BJ (cell line): ENCODE results near the gene ZNF362. TPM values are rescaled to one million over a fixed set of nuclear protein-coding genes. Genes with fewer than 3 reads are reported as not detected.

ENCODE experiments used
- CTCF ChIA-PET: fragments of 350-600 bp; formaldehyde crosslinking; extraction: SDS; loops from one replicate; lab custom pipeline; 2021; ENCODE audit warnings: antibody characterized with exemption, inconsistent platforms; lab: Yijun Ruan, JAX
- POLR2A ChIA-PET: fragments of 300-600 bp; sonication (Branson Sonifier 250); formaldehyde crosslinking; extraction: SDS; loops from one replicate; lab custom pipeline; 2021; ENCODE audit warnings: antibody characterized with exemption; lab: Charles Lee
- DNase-seq: peaks from one replicate; pipeline ENCODE4 v3.0.0-alpha.2; 2011; ENCODE audit warnings: low read depth
- H3K27me3 ChIP-seq: 2 replicates; pipeline ENCODE4 v1.6.0; 2011; ENCODE audit warnings: low read length; ENCODE audit not compliant: control insufficient read depth, insufficient read depth
- H3K36me3 ChIP-seq: 2 replicates; pipeline ENCODE4 v1.5.1; 2011; ENCODE audit warnings: low read length; ENCODE audit not compliant: control insufficient read depth, insufficient read depth
- H3K4me3 ChIP-seq: 2 replicates; pipeline ENCODE4 v1.5.1; 2011; ENCODE audit warnings: low read depth, mild to moderate bottlenecking, control low read depth, low read length
- CTCF ChIP-seq: IDR thresholded peaks from 2 replicates; pipeline ENCODE4 v1.5.1; 2011; ENCODE audit warnings: low read depth, mild to moderate bottlenecking, control low read depth, inconsistent platforms, low read length, moderate library complexity; ENCODE audit not compliant: insufficient read depth
- polyA plus RNA-seq: library from polyadenylated mRNA; depleted of rRNA; stranded (reverse); fragments of >200 nt; gene quantifications from 2 replicates; pipeline ENCODE4 v1.2.3, GENCODE V29; 2011

ZNF362 gene
- polyA plus RNA-seq, 1 experiment = 14.4 TPM

GRCh38 chr1:33299461-33300155 is 43.3 kb downstream of the ZNF362 start:
- ChIA-PET POLR2A (no interaction called here), CTCF (interaction anchor here (1.6 to 8.3 kb wide), 6 partner anchors 13 to 170 kb away, joined by 3 to 203 read pairs (median 54); no protein-coding TSS in a partner anchor)
- Histone ChIP-seq H3K36me3 (peaks cover 18% of the 10 kb centered on the region), H3K4me3 (no peak overlapping the region), H3K27me3 (no peaks in the 10 kb centered on the region)
- no peak for TF ChIP-seq CTCF
- no peak for DNase-seq

- CTCF ChIA-PET = interaction anchor here (0.8 to 8.3 kb wide), 5 partner anchors 20 to 170 kb away, joined by 3 to 203 read pairs (median 3); no protein-coding TSS in a partner anchor
- POLR2A ChIA-PET = no interaction called here
Observed at GRCh38 chr1:33300673-33301072, 44.4 kb downstream of the ZNF362 start.

DNA sequence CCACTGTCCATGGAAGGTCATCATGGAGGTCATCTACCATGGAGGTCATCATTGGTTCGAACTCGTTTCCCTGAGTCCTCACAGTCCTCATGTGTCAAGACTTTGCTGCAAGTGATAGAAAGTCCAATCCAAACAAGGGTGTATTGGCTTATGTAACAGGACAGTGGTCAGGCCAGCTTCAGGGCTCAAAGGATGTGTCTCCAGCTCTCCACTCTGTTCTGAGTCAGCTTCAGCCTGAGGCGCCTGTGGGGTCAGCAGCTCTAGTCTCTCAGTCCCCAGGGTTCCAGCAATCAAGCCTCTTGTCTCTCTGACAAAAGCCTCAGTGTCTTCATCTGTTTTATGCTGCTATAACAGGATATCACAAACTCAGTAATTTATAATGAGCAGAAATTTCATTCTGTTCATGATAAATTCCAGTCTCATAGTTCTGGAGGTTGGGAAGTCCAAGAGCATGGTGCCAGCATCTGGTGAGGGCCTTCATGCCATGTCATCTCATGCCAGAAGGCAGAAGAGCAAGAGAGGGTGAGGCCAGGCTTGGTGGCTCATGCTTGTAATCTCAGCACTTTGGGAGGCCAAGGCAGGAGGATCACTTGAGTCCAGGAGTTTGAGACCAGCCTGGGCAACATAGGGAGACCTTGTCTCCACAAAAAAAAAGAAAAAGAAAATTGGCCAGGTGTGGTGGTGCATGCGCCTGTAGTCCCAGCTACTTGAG is 45.1 kb downstream of the ZNF362 start:
- no peak for DNase-seq
- H3K27me3 ChIP-seq = no peaks in the 10 kb centered on the region
- no peak overlapping the region for H3K4me3 ChIP-seq
- POLR2A ChIA-PET = no interaction called here
- TF ChIP-seq CTCF = no peak
- CTCF ChIA-PET = interaction anchor here (0.8 to 1.7 kb wide), 5 partner anchors 19 to 169 kb away, joined by 3 read pairs; no protein-coding TSS in a partner anchor
- H3K36me3 ChIP-seq = peaks cover 9% of the 10 kb centered on the region

More at GRCh38 chr1:33300673-33301072, 44.4 kb downstream of the ZNF362 start:
- no peak for DNase-seq
- no peak for TF ChIP-seq CTCF
- H3K27me3 ChIP-seq = no peaks in the 10 kb centered on the region
- H3K4me3 ChIP-seq = no peak overlapping the region
- peaks cover 12% of the 10 kb centered on the region for H3K36me3 ChIP-seq

DNA sequence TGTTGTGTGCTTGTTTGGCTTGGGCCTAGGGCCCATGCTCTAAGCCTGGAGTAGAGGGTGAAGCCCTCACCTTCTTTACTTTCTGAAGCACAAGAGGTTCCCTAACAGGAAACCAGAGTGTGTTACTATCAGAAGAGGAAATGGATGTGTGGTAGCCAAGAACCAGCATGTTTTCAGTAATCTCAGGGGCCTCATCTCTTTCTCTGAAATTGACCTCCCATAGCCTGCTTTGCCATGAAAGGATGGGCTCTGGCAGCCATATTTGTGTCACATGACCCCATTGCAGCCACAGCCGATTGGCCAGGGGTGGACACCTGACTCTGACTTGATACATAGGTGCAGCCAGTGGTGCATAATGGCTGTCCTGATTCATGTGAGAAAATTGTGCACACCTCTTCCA is 46.0 kb downstream of the ZNF362 start:
- POLR2A ChIA-PET = no interaction called here
- no peak for DNase-seq
- no peak for TF ChIP-seq CTCF
- CTCF ChIA-PET = interaction anchor here (0.7 to 1.7 kb wide), 5 partner anchors 11 to 169 kb away, joined by 3 to 4 read pairs (median 3); no protein-coding TSS in a partner anchor
- no peak overlapping the region for H3K4me3 ChIP-seq
- H3K36me3 ChIP-seq = peaks cover 7% of the 10 kb centered on the region
- no peaks in the 10 kb centered on the region for H3K27me3 ChIP-seq

DNA sequence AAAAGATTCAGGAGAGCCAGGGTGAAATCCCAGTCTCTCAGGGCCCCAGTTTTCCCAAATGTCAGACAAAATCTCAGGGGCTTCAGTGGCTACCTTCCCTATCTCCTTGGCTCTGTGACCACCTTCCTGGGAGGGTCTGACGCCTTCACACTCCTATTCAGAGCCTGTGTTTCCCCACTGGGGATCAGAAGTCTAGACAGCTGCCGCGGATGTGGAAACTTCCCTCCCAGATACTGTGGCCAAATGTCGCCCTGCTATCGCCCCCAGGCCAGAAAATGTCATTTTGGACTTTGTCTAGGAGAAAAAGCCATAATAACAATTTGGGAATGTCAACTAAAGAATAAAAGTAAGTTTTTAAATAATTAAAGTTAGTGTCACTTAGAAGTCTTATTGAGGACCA is 48.7 kb downstream of the ZNF362 start:
- no peak for TF ChIP-seq CTCF
- Histone ChIP-seq H3K4me3 (no peak overlapping the region), H3K36me3 (no peaks in the 10 kb centered on the region), H3K27me3 (no peaks in the 10 kb centered on the region)
- ChIA-PET POLR2A (no interaction called here), CTCF (interaction anchor here (1.0 to 3.1 kb wide), 3 partner anchors 9 to 151 kb away, joined by 3 to 11 read pairs (median 3); no protein-coding TSS in a partner anchor)
- no peak for DNase-seq
